HL-60 (cell line): ENCODE results near the gene CD247.
A peak's percentile ranks its signal among the peaks of the same experiment; 100 is the strongest.

Experiments
- DNase-seq, 2 experiments: peaks; one replicate each; pipeline ENCODE4 v3.0.0-alpha.2; 2010 to 2020; ENCODE audit warnings: low read depth in 1 of 2, low spot score in 1 of 2
- H3K27ac ChIP-seq: fragments of 250-450 bp; sonication (Bioruptor Pico); replicated peaks from 2 replicates; pipeline ENCODE4 v1.5.1; 2020; ENCODE audit warnings: mild to moderate bottlenecking, moderate library complexity
- H3K27me3 ChIP-seq: fragments of 250-450 bp; sonication (Bioruptor Pico); 2 replicates; pipeline ENCODE4 v1.5.1; 2021; ENCODE audit warnings: mild to moderate bottlenecking, moderate library complexity; ENCODE audit not compliant: insufficient read depth, poor library complexity, severe bottlenecking
- H3K4me3 ChIP-seq: replicated peaks from 2 replicates; pipeline ENCODE4 v1.5.1; 2011; ENCODE audit warnings: mild to moderate bottlenecking, control low read depth, low read length; ENCODE audit not compliant: insufficient read depth
- CTCF ChIP-seq: IDR thresholded peaks from one replicate; pipeline ENCODE4 v1.5.1; 2011; ENCODE audit warnings: low read length, control low read depth, inconsistent platforms; ENCODE audit not compliant: insufficient read depth
- GABPA ChIP-seq: IDR thresholded peaks from 2 replicates; pipeline ENCODE4 v1.6.1; 2012; ENCODE audit warnings: low read depth
- POLR2AphosphoS5 ChIP-seq: IDR thresholded peaks from 2 replicates; pipeline ENCODE4 v1.6.1; 2012; ENCODE audit warnings: low read depth
- REST ChIP-seq: IDR thresholded peaks from 2 replicates; pipeline ENCODE4 v1.6.1; 2012; ENCODE audit warnings: low read depth; ENCODE audit not compliant: insufficient replicate concordance
- SPI1 ChIP-seq: IDR thresholded peaks from 2 replicates; pipeline ENCODE4 v1.6.1; 2012; ENCODE audit warnings: low read depth, mild to moderate bottlenecking, borderline replicate concordance

Gene CD247

GRCh38 chr1:167492481-167492910, 25.8 kb downstream of the CD247 start:
- DNase-seq: no peak
- TF ChIP-seq REST (no peak), SPI1 (no peak), CTCF (no peak), POLR2AphosphoS5 (no peak), GABPA (no peak)
- H3K27me3 ChIP-seq: peaks cover 12% of the 10 kb centered on the region
- no peak overlapping the region for H3K27ac ChIP-seq
- H3K4me3 ChIP-seq: no peak overlapping the region

GRCh38 chr1:167491586-167492461, 26.5 kb downstream of the CD247 start:
- Histone ChIP-seq H3K4me3 (no peak overlapping the region), H3K27ac (no peak overlapping the region), H3K27me3 (peaks cover 12% of the 10 kb centered on the region)
- DNase-seq: peak in 1 of 2 experiments; percentile 2
- no peak for TF ChIP-seq POLR2AphosphoS5

GRCh38 chr1:167490765-167491164, 27.6 kb downstream of the CD247 start:
- no peak for DNase-seq
- TF ChIP-seq REST (no peak), SPI1 (no peak), GABPA (no peak), CTCF (no peak), POLR2AphosphoS5 (no peak)
- H3K4me3 ChIP-seq: no peak overlapping the region
- no peak overlapping the region for H3K27ac ChIP-seq
- peaks cover 6% of the 10 kb centered on the region for H3K27me3 ChIP-seq

GRCh38 chr1:167489571-167490340, 28.6 kb downstream of the CD247 start:
- no peak for DNase-seq

More at GRCh38 chr1:167489571-167490340, 28.6 kb downstream of the CD247 start:
- TF ChIP-seq CTCF (no peak), GABPA (no peak), POLR2AphosphoS5 (no peak), REST (no peak), SPI1 (no peak)
- no peak overlapping the region for H3K4me3 ChIP-seq
- no peak overlapping the region for H3K27ac ChIP-seq
- peaks cover 4% of the 10 kb centered on the region for H3K27me3 ChIP-seq
